ENCODE measurements around the gene FBN2. TPM values are rescaled to one million over a fixed set of nuclear protein-coding genes. Genes with fewer than 3 reads are reported as not detected.

The FBN2 gene
- total RNA-seq, 4 donors from 2014 or later, result 0.24 to 1.3 (median 0.89) TPM

GRCh38 chr5:128378196-128378595 lies 159.8 kb downstream of the FBN2 start:
- H3K27ac ChIP-seq, result no peak overlapping the region
- H3K27me3 ChIP-seq, result no peaks in the 10 kb centered on the region
- no peak for TF ChIP-seq EP300 (IDR thresholded peaks at IDR 0.05)
- no peak for TF ChIP-seq POLR2A (IDR thresholded peaks at IDR 0.05)
- TF ChIP-seq, protein P1, sequence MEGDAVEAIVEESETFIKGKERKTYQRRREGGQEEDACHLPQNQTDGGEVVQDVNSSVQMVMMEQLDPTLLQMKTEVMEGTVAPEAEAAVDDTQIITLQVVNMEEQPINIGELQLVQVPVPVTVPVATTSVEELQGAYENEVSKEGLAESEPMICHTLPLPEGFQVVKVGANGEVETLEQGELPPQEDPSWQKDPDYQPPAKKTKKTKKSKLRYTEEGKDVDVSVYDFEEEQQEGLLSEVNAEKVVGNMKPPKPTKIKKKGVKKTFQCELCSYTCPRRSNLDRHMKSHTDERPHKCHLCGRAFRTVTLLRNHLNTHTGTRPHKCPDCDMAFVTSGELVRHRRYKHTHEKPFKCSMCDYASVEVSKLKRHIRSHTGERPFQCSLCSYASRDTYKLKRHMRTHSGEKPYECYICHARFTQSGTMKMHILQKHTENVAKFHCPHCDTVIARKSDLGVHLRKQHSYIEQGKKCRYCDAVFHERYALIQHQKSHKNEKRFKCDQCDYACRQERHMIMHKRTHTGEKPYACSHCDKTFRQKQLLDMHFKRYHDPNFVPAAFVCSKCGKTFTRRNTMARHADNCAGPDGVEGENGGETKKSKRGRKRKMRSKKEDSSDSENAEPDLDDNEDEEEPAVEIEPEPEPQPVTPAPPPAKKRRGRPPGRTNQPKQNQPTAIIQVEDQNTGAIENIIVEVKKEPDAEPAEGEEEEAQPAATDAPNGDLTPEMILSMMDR (IDR thresholded peaks at IDR 0.05), result no peak
- no peak for TF ChIP-seq POLR2AphosphoS5 (IDR thresholded peaks at IDR 0.05)
- no peaks in the 10 kb centered on the region for H3K4me1 ChIP-seq
- 68% methylated on average over 2 of the region's 2 CpGs for WGBS
- H3K4me3 ChIP-seq, result no peak overlapping the region
- H3K9me3 ChIP-seq, result no peaks in the 10 kb centered on the region
- no peak for DNase-seq (ENCODE audit: low spot score in 2 of 2)
- H3K36me3 ChIP-seq, result no peaks in the 10 kb centered on the region

GRCh38 chr5:128376577-128376976 lies 161.5 kb downstream of the FBN2 start:
- no peak for DNase-seq (ENCODE audit: low spot score in 2 of 2)
- Histone ChIP-seq H3K4me1 (no peaks in the 10 kb centered on the region), H3K36me3 (no peaks in the 10 kb centered on the region), H3K9me3 (no peaks in the 10 kb centered on the region), H3K27ac (no peak overlapping the region), H3K27me3 (no peaks in the 10 kb centered on the region), H3K4me3 (no peak overlapping the region)
- no peak for TF ChIP-seq POLR2A (IDR thresholded peaks at IDR 0.05)
- TF ChIP-seq, protein P1 (IDR thresholded peaks at IDR 0.05), result no peak
- TF ChIP-seq EP300 (IDR thresholded peaks at IDR 0.05), result no peak
- TF ChIP-seq POLR2AphosphoS5 (IDR thresholded peaks at IDR 0.05), result no peak
- 60% methylated on average over 1 of the region's 1 CpG for WGBS

DNA sequence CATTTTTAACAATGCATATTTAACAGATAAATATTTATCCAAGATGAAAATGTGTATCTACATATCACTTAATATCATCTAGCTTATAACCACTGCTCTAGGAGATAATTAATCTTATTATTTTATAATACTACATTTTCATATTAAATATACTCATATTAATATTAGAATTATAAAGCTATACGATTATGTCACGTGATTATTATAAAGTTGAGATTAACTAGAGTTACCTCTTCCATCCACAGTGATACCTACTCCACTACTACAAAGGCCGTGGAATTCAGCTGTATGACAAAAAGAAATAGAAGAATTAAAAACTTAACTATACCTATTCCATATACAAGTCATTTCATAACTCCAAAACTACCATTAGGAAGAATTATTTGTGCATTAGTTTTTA lies 171.9 kb downstream of the FBN2 start:
- Histone ChIP-seq H3K4me3 (no peak overlapping the region), H3K9me3 (no peaks in the 10 kb centered on the region), H3K27me3 (no peaks in the 10 kb centered on the region), H3K27ac (no peak overlapping the region), H3K4me1 (no peaks in the 10 kb centered on the region), H3K36me3 (no peaks in the 10 kb centered on the region)
- DNase-seq (ENCODE audit: low spot score in 2 of 2), result no peak
- WGBS, result 92% methylated on average over 3 of the region's 3 CpGs
- no peak for TF ChIP-seq POLR2A (IDR thresholded peaks at IDR 0.05)

DNA sequence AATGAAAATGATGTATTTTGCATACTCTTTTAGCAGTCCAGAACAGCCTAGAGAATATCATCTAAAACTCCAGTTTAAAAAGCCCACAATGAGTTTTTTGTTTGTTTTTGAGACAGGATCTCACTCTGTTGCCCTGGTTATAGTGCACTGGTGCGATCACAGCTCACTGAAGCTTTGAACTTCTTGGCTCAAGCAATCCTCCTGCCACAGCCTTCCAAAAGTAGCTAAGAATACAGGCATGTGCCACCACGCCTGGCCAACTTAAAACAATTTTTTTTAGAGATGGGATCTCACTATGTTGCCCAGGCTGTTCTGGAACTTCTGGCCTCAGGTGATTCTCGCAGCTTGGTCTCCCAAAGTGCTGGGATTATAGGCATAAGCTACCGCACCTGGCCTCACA lies 175.7 kb downstream of the FBN2 start:
- H3K4me3 ChIP-seq, result no peak overlapping the region
- no peaks in the 10 kb centered on the region for H3K9me3 ChIP-seq
- no peak overlapping the region for H3K27ac ChIP-seq
- WGBS, result 78% methylated on average over 4 of the region's 4 CpGs
- no peaks in the 10 kb centered on the region for H3K27me3 ChIP-seq
- no peak for DNase-seq (ENCODE audit: low spot score in 2 of 2)
- no peaks in the 10 kb centered on the region for H3K36me3 ChIP-seq
- H3K4me1 ChIP-seq, result no peaks in the 10 kb centered on the region
- TF ChIP-seq POLR2AphosphoS5 (IDR thresholded peaks at IDR 0.05), result no peak
- TF ChIP-seq, protein P1 (IDR thresholded peaks at IDR 0.05), result no peak
- no peak for TF ChIP-seq EP300 (IDR thresholded peaks at IDR 0.05)
- TF ChIP-seq POLR2A (IDR thresholded peaks at IDR 0.05), result no peak

- DNase-seq (ENCODE audit: low spot score in 2 of 2), result no peak
- Histone ChIP-seq H3K27me3 (no peaks in the 10 kb centered on the region), H3K27ac (no peak overlapping the region), H3K36me3 (no peaks in the 10 kb centered on the region), H3K4me3 (no peak overlapping the region), H3K4me1 (no peaks in the 10 kb centered on the region), H3K9me3 (no peaks in the 10 kb centered on the region)
- TF ChIP-seq POLR2A (IDR thresholded peaks at IDR 0.05), result no peak
- TF ChIP-seq EP300 (IDR thresholded peaks at IDR 0.05), result no peak
- TF ChIP-seq, protein P1 (IDR thresholded peaks at IDR 0.05), result no peak
- no peak for TF ChIP-seq POLR2AphosphoS5 (IDR thresholded peaks at IDR 0.05)
- 72% methylated on average over 1 of the region's 1 CpG for WGBS
Measured at GRCh38 chr5:128358826-128359225, 179.2 kb downstream of the FBN2 start.

- TF ChIP-seq POLR2AphosphoS5 (IDR thresholded peaks at IDR 0.05), result no peak
- no peak for TF ChIP-seq EP300 (IDR thresholded peaks at IDR 0.05)
- TF ChIP-seq POLR2A (IDR thresholded peaks at IDR 0.05), result no peak
- TF ChIP-seq, protein P1 (IDR thresholded peaks at IDR 0.05), result no peak
- Histone ChIP-seq H3K4me1 (no peaks in the 10 kb centered on the region), H3K4me3 (no peak overlapping the region), H3K36me3 (no peaks in the 10 kb centered on the region), H3K27me3 (no peaks in the 10 kb centered on the region), H3K27ac (no peak overlapping the region), H3K9me3 (no peaks in the 10 kb centered on the region)
- WGBS, result 75% methylated on average over 3 of the region's 3 CpGs
- DNase-seq (ENCODE audit: low spot score in 2 of 2), result no peak
Measured at GRCh38 chr5:128357226-128357625, 180.8 kb downstream of the FBN2 start.
